Spleen (tissue), 11 donors: ENCODE data around the gene HMCN2. TPM values are rescaled to one million over a fixed set of nuclear protein-coding genes. Genes with fewer than 3 reads are reported as not detected.

Experiments used
- DNase-seq: peaks from one replicate; pipeline ENCODE4 v3.0.0-alpha.2; 2020
- H3K27ac ChIP-seq, 8 donors: fragments of 200-600 bp; sonication (generic) in 7 of 8; 1 replicate in 4 of 8; 2 replicates in 4 of 8; pipeline versions ENCODE4 v1.5.0 to v1.8.0; 2016 to 2021; ENCODE audit warnings: inconsistent platforms in 4 of 8, mild to moderate bottlenecking in 4 of 8, moderate library complexity in 1 of 8
- H3K27me3 ChIP-seq, 7 donors: fragments of 200-600 bp; sonication (generic) in 6 of 7; replicated peaks in 1 of 7; 1 replicate in 4 of 7; 2 replicates in 3 of 7; pipeline versions ENCODE4 v1.5.0 to v1.8.0; 2016 to 2021; ENCODE audit warnings: inconsistent platforms in 3 of 7, mild to moderate bottlenecking in 1 of 7
- H3K36me3 ChIP-seq, 6 donors: fragments of 200-600 bp; sonication (generic) in 5 of 6; 1 replicate in 4 of 6; 2 replicates in 2 of 6; pipeline versions ENCODE4 v1.5.0 to v1.8.0; 2016 to 2021; ENCODE audit warnings: inconsistent platforms in 2 of 6
- H3K4me1 ChIP-seq, 6 donors: fragments of 200-600 bp; sonication (generic) in 5 of 6; 1 replicate in 3 of 6; 2 replicates in 3 of 6; pipeline versions ENCODE4 v1.5.0 to v1.8.0; 2016 to 2021; ENCODE audit warnings: inconsistent platforms in 3 of 6
- H3K4me3 ChIP-seq, 8 donors: fragments of 200-600 bp; sonication (generic) in 7 of 8; 1 replicate in 4 of 8; 2 replicates in 4 of 8; pipeline versions ENCODE4 v1.5.0 to v1.8.0; 2016 to 2021; ENCODE audit warnings: inconsistent platforms in 4 of 8, mild to moderate bottlenecking in 4 of 8, moderate library complexity in 2 of 8
- H3K9me3 ChIP-seq, 8 donors: fragments of 200-600 bp; sonication (generic) in 7 of 8; 1 replicate in 4 of 8; 2 replicates in 4 of 8; pipeline versions ENCODE4 v1.5.0 to v1.8.0; 2016 to 2021; ENCODE audit warnings: inconsistent platforms in 4 of 8
- POLR2A ChIP-seq, 3 donors: fragments of 450-650 bp; IDR thresholded peaks; one replicate each; pipeline ENCODE4 v1.5.1; 2017; ENCODE audit warnings: antibody characterized with exemption in 3 of 3, mild to moderate bottlenecking in 1 of 3
- POLR2AphosphoS5 ChIP-seq, 3 donors: sonication (generic); formaldehyde crosslinking; IDR thresholded peaks; one replicate each; pipeline ENCODE4 v1.5.1; 2017; ENCODE audit warnings: antibody characterized with exemption in 3 of 3
- WGBS, 5 donors: extraction: QIAGEN DNeasy Blood & Tissue Kit in 3 of 5; methylation state at CpG; one replicate each; pipeline versions ENCODE4 v1.1.5 to v1.1.7; 2013 to 2018; 5-methylcytosine and 5-hydroxymethylcytosine counted together
- intact Hi-C: fragments of 100-400 bp; cut with DNase I; formaldehyde crosslinking; loops from one replicate; pipeline ENCODE4 v1.15.0; 2023; ENCODE audit warnings: low total_unique reads
- polyA plus RNA-seq, 3 donors: library from polyadenylated mRNA; stranded (reverse); fragments of 200-250 nt; gene quantifications; one replicate each; pipeline ENCODE4 v1.2.1, GENCODE V29; 2013
- total RNA-seq, 7 donors: library from RNA; depleted of rRNA in 3 of 7; stranded (reverse); fragments of >200 nt in 3 of 7; fragmentation: NEBNext Ultra II Directional in 4 of 7; extraction: Animal tissue kit (Norgen Biotek cat#: 25700) in 4 of 7; gene quantifications; one replicate each; pipeline versions ENCODE4 v1.1.0 to v1.2.1, GENCODE V29; 2016 to 2021
- TF ChIP-seq, protein P1 (sequence below), 11 experiments: fragments of 200-600 bp in 7 of 11; fragments of 450-650 bp in 4 of 11; sonication (generic) in 4 of 11; IDR thresholded peaks in 8 of 11; conservative IDR thresholded peaks in 3 of 11; 1 replicate in 7 of 11; 2 replicates in 4 of 11; pipeline versions ENCODE4 v1.4.0 to v1.8.0; 2016 to 2021; ENCODE audit warnings: antibody characterized with exemption in 11 of 11, inconsistent platforms in 4 of 11, mild to moderate bottlenecking in 1 of 11
- donor health status: healthy with polysubstance abuse.
- donor health status: DM: no; HTN: no; CAD: no; lungs with moderate emphysema.
- donor health status: DM: no; HTN: no; CAD: no.
- donor health status: Bipolar disorder and iron deficiency.
- donor health status: healthy.
- donor health status: DM: no; HTN: no; CAD: no.
- donor health status: DM: yes; HTN: yes; CAD: no.

The HMCN2 gene
- total and polyA plus RNA-seq, 10 donors, result 0.09 to 1.9 (median 0.73) TPM

GRCh38 chr9:130411566-130411915 is 146.0 kb downstream of the HMCN2 start:
- no peak for TF ChIP-seq POLR2A (IDR thresholded peaks at IDR 0.05)
- TF ChIP-seq, protein P1, sequence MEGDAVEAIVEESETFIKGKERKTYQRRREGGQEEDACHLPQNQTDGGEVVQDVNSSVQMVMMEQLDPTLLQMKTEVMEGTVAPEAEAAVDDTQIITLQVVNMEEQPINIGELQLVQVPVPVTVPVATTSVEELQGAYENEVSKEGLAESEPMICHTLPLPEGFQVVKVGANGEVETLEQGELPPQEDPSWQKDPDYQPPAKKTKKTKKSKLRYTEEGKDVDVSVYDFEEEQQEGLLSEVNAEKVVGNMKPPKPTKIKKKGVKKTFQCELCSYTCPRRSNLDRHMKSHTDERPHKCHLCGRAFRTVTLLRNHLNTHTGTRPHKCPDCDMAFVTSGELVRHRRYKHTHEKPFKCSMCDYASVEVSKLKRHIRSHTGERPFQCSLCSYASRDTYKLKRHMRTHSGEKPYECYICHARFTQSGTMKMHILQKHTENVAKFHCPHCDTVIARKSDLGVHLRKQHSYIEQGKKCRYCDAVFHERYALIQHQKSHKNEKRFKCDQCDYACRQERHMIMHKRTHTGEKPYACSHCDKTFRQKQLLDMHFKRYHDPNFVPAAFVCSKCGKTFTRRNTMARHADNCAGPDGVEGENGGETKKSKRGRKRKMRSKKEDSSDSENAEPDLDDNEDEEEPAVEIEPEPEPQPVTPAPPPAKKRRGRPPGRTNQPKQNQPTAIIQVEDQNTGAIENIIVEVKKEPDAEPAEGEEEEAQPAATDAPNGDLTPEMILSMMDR (IDR thresholded peaks at IDR 0.05 in 8 of 11, conservative IDR thresholded peaks at IDR 0.05 in 3 of 11), result no peak
- TF ChIP-seq POLR2AphosphoS5 (IDR thresholded peaks at IDR 0.05), result no peak
- WGBS, 5 donors, result 57 to 83% (median 74%) methylated on average over 3 of the region's 3 CpGs
- Histone ChIP-seq H3K36me3 (no peaks in the 10 kb centered on the region), H3K27me3 (peaks cover 0 to 6% (median 0%) of the 10 kb centered on the region in 7 donors), H3K9me3 (no peaks in the 10 kb centered on the region), H3K4me3 (no peak overlapping the region), H3K4me1 (no peaks in the 10 kb centered on the region), H3K27ac (no peak overlapping the region)
- intact Hi-C loops, result no loop called here
- DNase-seq, result no peak

- Histone ChIP-seq H3K4me1 (no peaks in the 10 kb centered on the region), H3K27me3 (peaks cover 0 to 15% (median 0%) of the 10 kb centered on the region in 7 donors), H3K36me3 (no peaks in the 10 kb centered on the region), H3K4me3 (no peak overlapping the region), H3K9me3 (no peaks in the 10 kb centered on the region), H3K27ac (no peak overlapping the region)
- intact Hi-C loops, result no loop called here
- 84 to 95% (median 89%) methylated on average over 12 of the region's 12 CpGs for WGBS, 5 donors
- DNase-seq, result no peak
- TF ChIP-seq POLR2A (IDR thresholded peaks at IDR 0.05) (no peak), POLR2AphosphoS5 (IDR thresholded peaks at IDR 0.05) (no peak)
- TF ChIP-seq, protein P1 (IDR thresholded peaks at IDR 0.05 in 8 of 11, conservative IDR thresholded peaks at IDR 0.05 in 3 of 11), result no peak
Measured at GRCh38 chr9:130414081-130414731, 148.6 kb downstream of the HMCN2 start.

- Histone ChIP-seq H3K4me1 (no peaks in the 10 kb centered on the region), H3K9me3 (no peaks in the 10 kb centered on the region), H3K36me3 (no peaks in the 10 kb centered on the region), H3K4me3 (no peak overlapping the region), H3K27ac (no peak overlapping the region), H3K27me3 (peaks cover 0 to 15% (median 0%) of the 10 kb centered on the region in 7 donors)
- intact Hi-C loops, result no loop called here
- 75 to 87% (median 76%) methylated on average over 11 of the region's 11 CpGs for WGBS, 5 donors
- no peak for DNase-seq
- TF ChIP-seq POLR2A (IDR thresholded peaks at IDR 0.05) (no peak), POLR2AphosphoS5 (IDR thresholded peaks at IDR 0.05) (no peak)
- TF ChIP-seq, protein P1 (IDR thresholded peaks at IDR 0.05 in 8 of 11, conservative IDR thresholded peaks at IDR 0.05 in 3 of 11), result no peak
Measured at GRCh38 chr9:130414910-130415746, 149.6 kb downstream of the HMCN2 start.

DNA sequence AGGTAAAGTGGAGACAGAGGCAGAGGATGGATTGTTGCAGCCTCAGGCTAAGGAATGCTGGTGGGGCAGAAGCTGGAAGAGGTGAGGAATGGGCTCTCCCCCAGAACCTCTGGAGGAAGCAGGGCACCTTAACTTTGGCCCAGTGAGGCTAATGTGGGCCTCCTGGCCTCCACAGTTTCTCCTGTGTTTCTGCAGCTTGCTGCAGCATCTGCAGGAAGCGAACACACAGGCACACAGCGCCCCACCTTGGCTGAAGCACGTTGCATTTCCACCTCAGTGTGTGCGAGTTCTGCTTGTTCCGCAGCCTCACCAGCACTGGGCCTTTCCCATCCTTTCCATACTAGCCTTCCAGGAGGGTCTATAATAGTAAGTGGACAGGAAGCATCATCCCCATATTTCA is 152.0 kb downstream of the HMCN2 start:
- H3K27ac ChIP-seq, result no peak overlapping the region
- DNase-seq, result no peak
- peaks cover 0 to 30% (median 0%) of the 10 kb centered on the region in 7 donors for H3K27me3 ChIP-seq
- intact Hi-C loops, result no loop called here
- 75 to 87% (median 78%) methylated on average over 5 of the region's 5 CpGs for WGBS, 5 donors
- H3K9me3 ChIP-seq, result no peaks in the 10 kb centered on the region
- no peak overlapping the region for H3K4me3 ChIP-seq
- no peaks in the 10 kb centered on the region for H3K36me3 ChIP-seq
- H3K4me1 ChIP-seq, result no peaks in the 10 kb centered on the region
- no peak for TF ChIP-seq POLR2AphosphoS5 (IDR thresholded peaks at IDR 0.05)
- TF ChIP-seq, protein P1 (IDR thresholded peaks at IDR 0.05 in 8 of 11, conservative IDR thresholded peaks at IDR 0.05 in 3 of 11), result no peak
- no peak for TF ChIP-seq POLR2A (IDR thresholded peaks at IDR 0.05)
